ENCODE data around the gene SDC1.

- no peak for TF ChIP-seq FOXA1 (IDR thresholded peaks at IDR 0.05)
- no peak for TF ChIP-seq ARNT (IDR thresholded peaks at IDR 0.05)
- no peak for TF ChIP-seq NFRKB (IDR thresholded peaks at IDR 0.05)
These were observed 24.2 kb upstream of the SDC1 start for GRCh38 chr2:20249170-20249569.

Measured in HEK293T (cell line).